Activated naive CD8-positive, alpha-beta T cell treated with anti-CD3 and anti-CD28 coated beads, Interleukin-2, amount 10 ng/mL, durations not matched to agents 7 days and 5 days (primary cell): Measurements from ENCODE around the gene TRAF3IP3. TPM values are rescaled to one million over a fixed set of nuclear protein-coding genes. Genes with fewer than 3 reads are reported as not detected.

Experiments
- ATAC-seq: fragments of 150-1000 bp; cut with Tn5 transposase; one replicate; pipeline ENCODE4 v1.10.0; 2021; ENCODE audit warnings: low read depth, moderate library complexity
- POLR2A ChIA-PET: fragments of 350-600 bp; sonication (Branson Sonifier 250); formaldehyde crosslinking; loops from one replicate; lab custom pipeline; 2021; ENCODE audit warnings: antibody characterized with exemption; lab: Charles Lee
- DNase-seq: peaks from one replicate; pipeline ENCODE4 v3.0.0; 2021
- H3K27ac Mint-ChIP-seq: one replicate; pipeline ENCODE4 v1.8.0; 2022; ENCODE audit warnings: mild to moderate bottlenecking, mixed read lengths
- H3K27me3 Mint-ChIP-seq: one replicate; pipeline ENCODE4 v1.8.0; 2022; ENCODE audit warnings: mild to moderate bottlenecking, moderate library complexity, mixed read lengths
- H3K36me3 Mint-ChIP-seq: one replicate; pipeline ENCODE4 v1.8.0; 2021; ENCODE audit warnings: mild to moderate bottlenecking, mixed read lengths
- H3K4me1 Mint-ChIP-seq: one replicate; pipeline ENCODE4 v1.8.0; 2021; ENCODE audit warnings: mixed read lengths
- H3K4me3 Mint-ChIP-seq: one replicate; pipeline ENCODE4 v1.8.0; 2022; ENCODE audit warnings: mild to moderate bottlenecking, moderate library complexity, mixed read lengths
- H3K9me3 Mint-ChIP-seq: one replicate; pipeline ENCODE4 v1.8.0; 2021; ENCODE audit warnings: mixed read lengths
- total RNA-seq, 2 experiments: library from RNA; stranded (reverse); gene quantifications; one replicate each; pipeline ENCODE4 v1.2.3, GENCODE V29; 2021

TRAF3IP3 gene
- total RNA-seq, 2 experiments from 2014 or later = 392 to 403 TPM

GRCh38 chr1:209831615-209832014 lies 75.8 kb downstream of the TRAF3IP3 start:
- Mint-ChIP-seq H3K4me3 (no peak overlapping the region), H3K4me1 (peaks cover 34% of the 10 kb centered on the region), H3K36me3 (peaks cover 22% of the 10 kb centered on the region), H3K27ac (peak overlapping the region; percentile 17), H3K27me3 (no peaks in the 10 kb centered on the region), H3K9me3 (no peaks in the 10 kb centered on the region)
- POLR2A ChIA-PET = no interaction called here
- DNase-seq (no peak), ATAC-seq (no peak)

Other genes starting within 250 kb of the TRAF3IP3 start
- gene CAMK1G, start 172.3 kb upstream of the TRAF3IP3 start, total RNA-seq = not detected
- gene LAMB3, start 103.6 kb upstream of the TRAF3IP3 start, total RNA-seq = under 1 TPM; 0.83 to 0.96 TPM
- under 1 TPM; 0.37 to 0.47 TPM for gene G0S2, start 80.6 kb upstream of the TRAF3IP3 start, total RNA-seq
- not detected for gene HSD11B1, start 51.2 kb upstream of the TRAF3IP3 start, total RNA-seq
- gene C1orf74, start 28.5 kb downstream of the TRAF3IP3 start, total RNA-seq = 1 to 10 TPM; 2.2 to 2.8 TPM
- 1 to 10 TPM; 1.7 to 2.0 TPM for gene IRF6, start 50.1 kb downstream of the TRAF3IP3 start, total RNA-seq
- 1 to 10 TPM; 7.5 to 7.7 TPM for gene UTP25, start 71.9 kb downstream of the TRAF3IP3 start, total RNA-seq
- not detected for gene SYT14, start 182.2 kb downstream of the TRAF3IP3 start, total RNA-seq